IMR-90 (cell line): ENCODE results near the gene RBP5.

Source experiments
- MAFK ChIP-seq: IDR thresholded peaks from 2 replicates; pipeline ENCODE4 v1.6.1; 2012; ENCODE audit warnings: low read depth, low read length, improper control_type of control experiment
- POLR2A ChIP-seq: IDR thresholded peaks from 2 replicates; pipeline ENCODE4 v1.6.1; 2012; ENCODE audit warnings: mild to moderate bottlenecking, low read depth, low read length
- RAD21 ChIP-seq: IDR thresholded peaks from 2 replicates; pipeline ENCODE4 v1.6.1; 2012; ENCODE audit warnings: low read length, improper control_type of control experiment
- SMC3 ChIP-seq: fragments of 150-350 bp; IDR thresholded peaks from 2 replicates; pipeline ENCODE4 v1.6.1; 2016; ENCODE audit warnings: low read depth, mild to moderate bottlenecking, antibody characterized with exemption, low read length, moderate library complexity
- TF ChIP-seq, protein P1 (sequence below): conservative IDR thresholded peaks from 2 replicates; pipeline ENCODE4 v1.5.1; 2012; ENCODE audit warnings: mild to moderate bottlenecking, low read depth, low read length, improper control_type of control experiment
- TF ChIP-seq, protein P2 (sequence below): fragments of 150-350 bp; IDR thresholded peaks from 2 replicates; pipeline ENCODE4 v1.6.1; 2017; ENCODE audit warnings: mild to moderate bottlenecking, antibody characterized with exemption, low read length, low read depth

DNA sequence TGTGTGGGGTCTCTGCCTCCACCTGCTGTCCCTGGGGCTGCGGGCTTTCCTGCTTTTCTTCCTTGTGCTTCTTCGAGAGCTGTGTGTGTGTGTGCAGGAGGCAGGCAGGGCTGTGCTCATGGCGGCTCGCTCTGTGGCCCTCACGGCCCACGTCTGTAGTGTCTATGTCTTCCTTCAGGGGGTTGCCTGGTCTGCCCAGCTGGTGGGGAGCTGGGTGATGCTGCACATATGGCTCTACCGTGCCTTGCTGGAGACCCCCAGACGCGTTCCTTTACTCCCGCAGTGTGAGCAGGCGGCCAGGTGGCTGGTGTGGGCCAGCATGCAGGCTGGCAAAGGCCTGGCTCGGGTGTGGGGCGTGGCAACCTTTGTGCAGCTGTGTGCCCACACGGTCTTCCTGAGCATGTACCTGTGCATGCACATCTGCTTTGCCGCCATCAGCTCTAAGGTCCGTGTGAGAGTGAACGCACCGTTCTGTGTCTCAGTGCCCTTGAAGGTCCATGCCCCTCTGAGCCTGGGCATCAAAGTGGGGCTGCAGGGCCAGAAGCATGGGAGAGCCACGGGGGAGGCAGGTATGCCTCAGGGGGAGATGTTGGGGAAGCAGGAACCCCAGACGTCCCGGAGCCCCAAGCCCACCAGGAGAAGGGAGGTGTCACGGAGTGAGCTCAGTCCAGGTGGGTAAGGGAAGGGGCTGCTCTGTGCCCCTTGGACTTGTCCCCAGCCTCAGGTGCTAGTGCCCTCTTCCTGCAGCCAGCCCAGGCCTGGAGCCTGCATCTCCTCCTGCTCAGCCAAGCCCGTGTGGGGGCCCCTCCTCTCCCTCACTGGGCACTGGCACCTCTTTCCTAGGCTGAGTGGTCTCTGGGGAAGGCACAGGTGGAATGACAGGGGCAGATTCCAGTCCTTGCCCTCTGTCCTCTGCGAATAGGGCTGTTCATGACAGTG, 27.8 kb upstream of the RBP5 start:
- no peak for TF ChIP-seq MAFK
- TF ChIP-seq POLR2A: no peak
- TF ChIP-seq RAD21: no peak
- TF ChIP-seq, protein P1, sequence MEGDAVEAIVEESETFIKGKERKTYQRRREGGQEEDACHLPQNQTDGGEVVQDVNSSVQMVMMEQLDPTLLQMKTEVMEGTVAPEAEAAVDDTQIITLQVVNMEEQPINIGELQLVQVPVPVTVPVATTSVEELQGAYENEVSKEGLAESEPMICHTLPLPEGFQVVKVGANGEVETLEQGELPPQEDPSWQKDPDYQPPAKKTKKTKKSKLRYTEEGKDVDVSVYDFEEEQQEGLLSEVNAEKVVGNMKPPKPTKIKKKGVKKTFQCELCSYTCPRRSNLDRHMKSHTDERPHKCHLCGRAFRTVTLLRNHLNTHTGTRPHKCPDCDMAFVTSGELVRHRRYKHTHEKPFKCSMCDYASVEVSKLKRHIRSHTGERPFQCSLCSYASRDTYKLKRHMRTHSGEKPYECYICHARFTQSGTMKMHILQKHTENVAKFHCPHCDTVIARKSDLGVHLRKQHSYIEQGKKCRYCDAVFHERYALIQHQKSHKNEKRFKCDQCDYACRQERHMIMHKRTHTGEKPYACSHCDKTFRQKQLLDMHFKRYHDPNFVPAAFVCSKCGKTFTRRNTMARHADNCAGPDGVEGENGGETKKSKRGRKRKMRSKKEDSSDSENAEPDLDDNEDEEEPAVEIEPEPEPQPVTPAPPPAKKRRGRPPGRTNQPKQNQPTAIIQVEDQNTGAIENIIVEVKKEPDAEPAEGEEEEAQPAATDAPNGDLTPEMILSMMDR: no peak
- TF ChIP-seq, protein P2, sequence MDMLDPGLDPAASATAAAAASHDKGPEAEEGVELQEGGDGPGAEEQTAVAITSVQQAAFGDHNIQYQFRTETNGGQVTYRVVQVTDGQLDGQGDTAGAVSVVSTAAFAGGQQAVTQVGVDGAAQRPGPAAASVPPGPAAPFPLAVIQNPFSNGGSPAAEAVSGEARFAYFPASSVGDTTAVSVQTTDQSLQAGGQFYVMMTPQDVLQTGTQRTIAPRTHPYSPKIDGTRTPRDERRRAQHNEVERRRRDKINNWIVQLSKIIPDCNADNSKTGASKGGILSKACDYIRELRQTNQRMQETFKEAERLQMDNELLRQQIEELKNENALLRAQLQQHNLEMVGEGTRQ: no peak
- TF ChIP-seq SMC3: no peak
